ENCODE data around the gene CRTAC1. TPM values are rescaled to one million over a fixed set of nuclear protein-coding genes. Genes with fewer than 3 reads are reported as not detected.

The CRTAC1 gene
- total RNA-seq, 4 donors from 2014 or later, result 4.0 to 8.7 (median 5.0) TPM

DNA sequence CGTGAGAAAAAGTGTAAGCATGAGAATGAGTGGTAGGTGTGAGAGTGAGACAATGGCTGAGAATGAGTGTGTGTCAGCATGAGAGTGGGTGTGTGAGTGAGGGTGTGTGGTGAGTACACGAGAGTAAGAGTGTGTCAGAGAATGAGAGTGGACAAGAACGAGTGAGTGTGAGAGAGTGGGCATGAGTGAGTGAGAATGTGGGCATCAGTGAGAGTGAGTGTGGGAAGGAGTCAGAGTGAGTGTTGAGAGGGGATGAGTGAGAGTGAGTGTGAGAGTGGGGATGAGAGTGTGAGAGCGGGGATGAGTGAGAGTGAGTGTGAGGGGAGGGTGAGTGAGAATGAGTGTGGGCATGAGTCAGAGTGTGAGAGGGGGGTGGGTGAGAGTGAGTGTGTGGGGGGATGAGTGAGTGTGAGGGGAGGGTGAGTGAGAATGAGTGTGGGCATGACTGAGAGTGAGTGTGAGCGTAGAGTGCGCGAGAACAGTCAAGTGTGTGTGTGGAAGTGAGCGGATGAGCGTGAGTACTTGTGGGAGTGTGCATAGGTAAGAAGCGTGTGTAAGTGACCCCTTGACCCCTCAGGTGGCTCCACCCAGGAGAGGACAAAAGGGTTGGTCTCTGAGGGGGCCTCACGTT, 105.0 kb downstream of the CRTAC1 start:
- H3K27me3 ChIP-seq, result peaks cover 0 to 42% (median 0%) of the 10 kb centered on the region in 4 donors
- no peaks in the 10 kb centered on the region for H3K9me3 ChIP-seq
- DNase-seq (ENCODE audit: extremely low spot score), result no peak
- no peak overlapping the region for H3K27ac ChIP-seq (replicated peaks in 1 of 4)
- TF ChIP-seq POLR2AphosphoS5 (IDR thresholded peaks at IDR 0.05) (no peak), POLR2A (IDR thresholded peaks at IDR 0.05; ENCODE audit: low read depth) (no peak), EP300 (IDR thresholded peaks at IDR 0.05) (no peak)
- TF ChIP-seq, protein P1, sequence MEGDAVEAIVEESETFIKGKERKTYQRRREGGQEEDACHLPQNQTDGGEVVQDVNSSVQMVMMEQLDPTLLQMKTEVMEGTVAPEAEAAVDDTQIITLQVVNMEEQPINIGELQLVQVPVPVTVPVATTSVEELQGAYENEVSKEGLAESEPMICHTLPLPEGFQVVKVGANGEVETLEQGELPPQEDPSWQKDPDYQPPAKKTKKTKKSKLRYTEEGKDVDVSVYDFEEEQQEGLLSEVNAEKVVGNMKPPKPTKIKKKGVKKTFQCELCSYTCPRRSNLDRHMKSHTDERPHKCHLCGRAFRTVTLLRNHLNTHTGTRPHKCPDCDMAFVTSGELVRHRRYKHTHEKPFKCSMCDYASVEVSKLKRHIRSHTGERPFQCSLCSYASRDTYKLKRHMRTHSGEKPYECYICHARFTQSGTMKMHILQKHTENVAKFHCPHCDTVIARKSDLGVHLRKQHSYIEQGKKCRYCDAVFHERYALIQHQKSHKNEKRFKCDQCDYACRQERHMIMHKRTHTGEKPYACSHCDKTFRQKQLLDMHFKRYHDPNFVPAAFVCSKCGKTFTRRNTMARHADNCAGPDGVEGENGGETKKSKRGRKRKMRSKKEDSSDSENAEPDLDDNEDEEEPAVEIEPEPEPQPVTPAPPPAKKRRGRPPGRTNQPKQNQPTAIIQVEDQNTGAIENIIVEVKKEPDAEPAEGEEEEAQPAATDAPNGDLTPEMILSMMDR (IDR thresholded peaks at IDR 0.05), result no peak
- intact Hi-C loops (cut with DNase I), result no loop called here
- H3K4me1 ChIP-seq, result peaks cover 6 to 18% (median 13%) of the 10 kb centered on the region in 4 donors
- 87% methylated on average over 11 of the region's 11 CpGs for WGBS
- no peak overlapping the region for H3K4me3 ChIP-seq
- H3K36me3 ChIP-seq, result no peaks in the 10 kb centered on the region

DNA sequence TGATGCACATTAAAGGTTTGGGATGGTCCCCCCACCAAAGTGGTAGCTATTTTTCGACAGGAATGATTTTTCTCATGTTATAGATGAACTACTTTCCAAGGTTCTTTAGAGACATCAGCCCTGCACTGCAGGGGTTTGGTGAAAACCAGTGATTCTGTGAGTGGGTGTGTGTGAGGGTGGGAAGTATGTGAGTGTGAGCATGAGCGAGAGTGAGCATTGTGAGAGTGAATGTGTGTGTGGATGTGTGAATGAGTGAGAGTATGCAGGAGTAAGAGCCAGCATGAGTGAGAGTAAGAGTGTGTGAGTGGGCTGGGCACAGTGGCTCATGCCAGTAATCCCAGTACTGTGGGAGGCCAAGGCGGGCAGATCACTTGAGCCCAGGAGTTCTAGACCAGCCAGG, 105.7 kb downstream of the CRTAC1 start:
- TF ChIP-seq, protein P1 (IDR thresholded peaks at IDR 0.05), result no peak
- no peak for DNase-seq (ENCODE audit: extremely low spot score)
- peaks cover 0 to 42% (median 0%) of the 10 kb centered on the region in 4 donors for H3K27me3 ChIP-seq
- peaks cover 6 to 18% (median 13%) of the 10 kb centered on the region in 4 donors for H3K4me1 ChIP-seq
- intact Hi-C loops (cut with DNase I), result no loop called here
- H3K4me3 ChIP-seq, result no peak overlapping the region
- H3K36me3 ChIP-seq, result no peaks in the 10 kb centered on the region
- 80% methylated on average over 3 of the region's 3 CpGs for WGBS
- no peak overlapping the region for H3K27ac ChIP-seq (replicated peaks in 1 of 4)
- no peaks in the 10 kb centered on the region for H3K9me3 ChIP-seq

DNA sequence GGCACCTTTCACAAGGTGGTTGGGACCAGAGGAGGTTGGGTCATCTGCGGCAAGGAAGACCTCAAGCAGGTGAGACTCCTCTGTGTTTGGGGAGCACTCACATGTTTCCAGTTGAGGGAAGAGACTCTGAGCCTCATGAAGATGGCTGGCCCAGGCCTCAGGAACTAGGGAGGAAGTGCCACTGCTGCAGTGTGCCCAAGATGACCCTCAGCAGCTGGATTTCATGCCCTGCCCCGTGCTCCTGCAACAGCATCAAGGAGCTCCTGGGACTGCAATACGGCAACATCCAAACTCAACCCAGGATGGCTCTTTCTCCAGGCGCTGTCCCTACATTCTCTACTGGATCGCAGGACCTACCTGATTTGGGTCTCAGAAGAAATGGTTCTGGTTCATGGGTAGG, 106.9 kb downstream of the CRTAC1 start:
- H3K4me3 ChIP-seq, result no peak overlapping the region
- no peak for DNase-seq (ENCODE audit: extremely low spot score)
- H3K27me3 ChIP-seq, result peaks cover 0 to 42% (median 0%) of the 10 kb centered on the region in 4 donors
- H3K9me3 ChIP-seq, result no peaks in the 10 kb centered on the region
- intact Hi-C loops (cut with DNase I), result no loop called here
- H3K27ac ChIP-seq (replicated peaks in 1 of 4), result no peak overlapping the region
- WGBS, result 95% methylated on average over 2 of the region's 5 CpGs
- TF ChIP-seq POLR2AphosphoS5 (IDR thresholded peaks at IDR 0.05) (no peak), POLR2A (IDR thresholded peaks at IDR 0.05; ENCODE audit: low read depth) (no peak), EP300 (IDR thresholded peaks at IDR 0.05) (no peak)
- TF ChIP-seq, protein P1 (IDR thresholded peaks at IDR 0.05), result no peak
- H3K36me3 ChIP-seq, result no peaks in the 10 kb centered on the region
- peaks cover 6 to 18% (median 13%) of the 10 kb centered on the region in 4 donors for H3K4me1 ChIP-seq

DNA sequence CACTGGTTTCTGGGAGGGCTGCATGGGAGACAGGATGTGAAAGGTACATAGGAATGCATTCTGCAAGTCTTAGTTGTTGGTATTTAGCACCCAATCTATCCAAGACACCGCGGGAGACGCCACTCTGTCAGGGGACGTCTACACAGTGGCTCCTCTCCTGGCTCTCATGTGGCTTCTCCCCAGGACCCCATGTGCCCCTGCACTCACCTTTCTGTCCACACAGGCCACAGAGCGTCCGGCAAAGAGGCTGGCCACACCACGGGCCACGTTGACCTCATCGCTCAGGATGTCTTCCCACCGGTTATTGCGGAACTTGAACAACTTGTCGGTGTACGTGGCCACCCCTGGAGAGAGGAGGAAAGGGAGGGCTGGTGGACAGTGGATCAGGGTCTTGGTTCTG, 107.4 kb downstream of the CRTAC1 start:
- DNase-seq (ENCODE audit: extremely low spot score), result no peak
- Histone ChIP-seq H3K27ac (replicated peaks in 1 of 4) (no peak overlapping the region), H3K36me3 (no peaks in the 10 kb centered on the region), H3K4me1 (peaks cover 6 to 18% (median 13%) of the 10 kb centered on the region in 4 donors), H3K9me3 (no peaks in the 10 kb centered on the region), H3K27me3 (peaks cover 0 to 41% (median 0%) of the 10 kb centered on the region in 4 donors), H3K4me3 (no peak overlapping the region)
- 81% methylated on average over 13 of the region's 13 CpGs for WGBS
- intact Hi-C loops (cut with DNase I), result no loop called here
- TF ChIP-seq POLR2A (IDR thresholded peaks at IDR 0.05; ENCODE audit: low read depth) (no peak), POLR2AphosphoS5 (IDR thresholded peaks at IDR 0.05) (no peak), EP300 (IDR thresholded peaks at IDR 0.05) (no peak)
- TF ChIP-seq, protein P1 (IDR thresholded peaks at IDR 0.05), result no peak
